NCI-H2171 treated with DMSO at 0.1 percent for 48 hours (cell line): ENCODE data around the gene MFRP.

ENCODE experiments used
- DNase-seq: peaks from one replicate; lab custom pipeline; 2025; lab: John Stamatoyannopoulos, UW

The MFRP gene

GRCh38 chr11:119295178-119295577, 51.3 kb downstream of the MFRP start:
- no peak for DNase-seq

- DNase-seq, result no peak
These were observed 53.0 kb downstream of the MFRP start for GRCh38 chr11:119293461-119293860.

GRCh38 chr11:119290894-119291497, 55.5 kb downstream of the MFRP start:
- DNase-seq, result no peak
